ENCODE results near the gene SERINC2. TPM values are rescaled to one million over a fixed set of nuclear protein-coding genes. Genes with fewer than 3 reads are reported as not detected.

Gene SERINC2
- under 1 TPM in 1 of 2 donors, not detected in 1; 0.32 TPM for total RNA-seq
- total RNA-seq, result 0.23 to 1.0 reads per million in 2 donors

DNA sequence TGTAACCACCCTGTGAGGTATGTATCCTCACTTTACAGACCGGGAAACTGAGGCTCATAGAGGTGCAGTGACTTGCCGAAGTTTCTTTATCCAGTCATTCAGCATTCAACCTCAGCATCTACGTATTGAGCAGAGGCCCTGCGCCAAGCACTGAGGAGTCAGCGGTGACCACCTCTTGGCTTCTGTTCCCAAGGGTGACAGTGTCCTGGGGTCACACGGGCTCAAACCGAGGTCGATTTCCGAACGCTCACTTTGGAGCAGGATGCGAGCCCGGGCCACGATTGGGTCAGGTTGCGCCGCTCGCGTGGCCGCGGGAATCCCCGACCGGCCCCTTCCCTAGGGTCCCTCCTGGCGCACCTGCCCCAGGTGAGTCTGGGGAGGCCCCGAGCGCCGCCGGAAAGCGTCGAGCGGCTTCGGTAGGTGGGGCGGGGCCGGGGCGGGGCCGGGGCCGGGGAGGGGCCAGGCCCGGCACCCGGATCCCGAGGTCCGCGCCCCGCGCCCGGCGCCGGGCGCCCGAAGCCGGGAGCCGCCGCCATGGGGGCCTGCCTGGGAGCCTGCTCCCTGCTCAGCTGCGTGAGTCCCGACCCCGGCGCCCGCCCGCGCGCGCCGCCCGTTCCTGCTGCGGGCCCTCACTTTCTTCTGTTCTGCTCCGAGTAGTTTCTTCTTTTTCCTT is at the start of gene SERINC2:
Gene SERINC2 (plus strand): TSS at position 482 of the 673 bp plus-strand sequence. CDS start 53 bp downstream, at position 535.
- peaks cover 7% of the 10 kb centered on the region for H3K36me3 Mint-ChIP-seq (ENCODE audit: low read depth)
- peak within 1 kb of the TSS; percentile 98 for H3K4me3 Mint-ChIP-seq
- peaks cover 8% of the 10 kb centered on the region for H3K4me1 Mint-ChIP-seq
- H3K9me3 ChIP-seq (ENCODE audit: control insufficient read depth, low read length, poor library complexity, severe bottlenecking), result no peaks in the 10 kb centered on the region
- DNase-seq (peak in 1 of 3 donors; percentile 11), ATAC-seq (peak; percentile 80)
- peak within 1 kb of the TSS; percentile 21 for H3K27ac Mint-ChIP-seq
- H3K27me3 Mint-ChIP-seq, result peaks cover 86% of the 10 kb centered on the region

GRCh38 chr1:31364561-31365250 is 48.3 kb upstream of the SERINC2 start:
- H3K9me3 ChIP-seq (ENCODE audit: control insufficient read depth, low read length, poor library complexity, severe bottlenecking), result no peaks in the 10 kb centered on the region
- Mint-ChIP-seq H3K4me3 (no peak overlapping the region), H3K27ac (no peak overlapping the region), H3K27me3 (no peaks in the 10 kb centered on the region), H3K36me3 (ENCODE audit: low read depth) (peaks cover 7% of the 10 kb centered on the region), H3K4me1 (peaks cover 2% of the 10 kb centered on the region)
- ATAC-seq (no peak), DNase-seq (no peak)

DNA sequence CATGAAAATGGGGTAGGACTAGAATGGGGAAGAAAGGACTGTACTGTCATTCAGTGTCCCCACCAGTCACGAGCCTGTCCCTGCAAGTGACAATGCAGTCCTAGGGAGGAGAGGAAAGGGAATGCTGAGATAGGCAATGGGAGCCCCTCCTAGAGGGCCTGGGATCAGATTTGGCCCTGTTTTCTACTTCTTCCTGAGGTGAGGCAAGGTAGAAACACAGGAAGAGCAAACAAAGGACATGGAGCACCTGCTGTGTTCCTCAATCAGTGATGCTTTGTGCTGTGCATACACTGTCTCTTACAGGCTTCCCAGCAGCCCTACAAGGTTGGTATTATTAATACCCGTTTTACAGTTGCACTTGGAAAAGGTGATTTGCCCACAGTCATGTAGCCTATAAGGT is 46.2 kb upstream of the SERINC2 start:
- Mint-ChIP-seq H3K27ac (no peak overlapping the region), H3K36me3 (ENCODE audit: low read depth) (peaks cover 3% of the 10 kb centered on the region), H3K27me3 (no peaks in the 10 kb centered on the region), H3K4me1 (no peaks in the 10 kb centered on the region), H3K4me3 (no peak overlapping the region)
- no peaks in the 10 kb centered on the region for H3K9me3 ChIP-seq (ENCODE audit: control insufficient read depth, low read length, poor library complexity, severe bottlenecking)
- DNase-seq, result no peak
- no peak for ATAC-seq

GRCh38 chr1:31368611-31369107 is 44.4 kb upstream of the SERINC2 start:
- H3K9me3 ChIP-seq (ENCODE audit: control insufficient read depth, low read length, poor library complexity, severe bottlenecking), result no peaks in the 10 kb centered on the region
- Mint-ChIP-seq H3K27ac (no peak overlapping the region), H3K36me3 (ENCODE audit: low read depth) (peaks cover 3% of the 10 kb centered on the region), H3K27me3 (peaks cover 11% of the 10 kb centered on the region), H3K4me3 (no peak overlapping the region), H3K4me1 (peaks cover 16% of the 10 kb centered on the region)
- no peak for ATAC-seq
- no peak for DNase-seq

DNA sequence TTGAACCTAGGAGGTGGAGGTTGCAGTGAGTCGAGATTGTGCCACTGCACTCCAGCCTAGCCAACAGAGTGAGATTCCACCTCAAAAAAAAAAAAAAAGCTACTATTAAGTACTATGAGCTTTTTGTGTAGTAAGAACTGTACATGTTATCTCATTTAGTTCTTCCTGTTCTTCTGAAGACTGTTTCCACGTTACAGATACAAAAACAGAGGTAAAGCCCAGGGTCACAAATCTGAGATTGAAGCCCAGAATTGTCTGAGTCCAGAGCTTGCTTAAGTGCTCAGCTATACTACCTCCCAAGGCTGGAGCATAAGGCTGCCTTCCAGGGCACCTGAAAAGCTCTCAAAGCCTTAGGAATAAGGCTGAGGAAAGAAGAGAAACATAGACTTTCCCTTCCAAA is 43.0 kb upstream of the SERINC2 start:
- peaks cover 18% of the 10 kb centered on the region for H3K4me1 Mint-ChIP-seq
- H3K27me3 Mint-ChIP-seq, result peaks cover 11% of the 10 kb centered on the region
- ATAC-seq (no peak), DNase-seq (no peak)
- H3K36me3 Mint-ChIP-seq (ENCODE audit: low read depth), result no peaks in the 10 kb centered on the region
- no peak overlapping the region for H3K27ac Mint-ChIP-seq
- H3K9me3 ChIP-seq (ENCODE audit: control insufficient read depth, low read length, poor library complexity, severe bottlenecking), result no peaks in the 10 kb centered on the region
- H3K4me3 Mint-ChIP-seq, result no peak overlapping the region

GRCh38 chr1:31370565-31370964 is 42.4 kb upstream of the SERINC2 start:
- H3K4me1 Mint-ChIP-seq, result peaks cover 18% of the 10 kb centered on the region
- H3K27ac Mint-ChIP-seq, result no peak overlapping the region
- H3K4me3 Mint-ChIP-seq, result no peak overlapping the region
- H3K9me3 ChIP-seq (ENCODE audit: control insufficient read depth, low read length, poor library complexity, severe bottlenecking), result no peaks in the 10 kb centered on the region
- no peak for DNase-seq
- no peaks in the 10 kb centered on the region for H3K36me3 Mint-ChIP-seq (ENCODE audit: low read depth)
- ATAC-seq, result no peak
- peaks cover 11% of the 10 kb centered on the region for H3K27me3 Mint-ChIP-seq

DNA sequence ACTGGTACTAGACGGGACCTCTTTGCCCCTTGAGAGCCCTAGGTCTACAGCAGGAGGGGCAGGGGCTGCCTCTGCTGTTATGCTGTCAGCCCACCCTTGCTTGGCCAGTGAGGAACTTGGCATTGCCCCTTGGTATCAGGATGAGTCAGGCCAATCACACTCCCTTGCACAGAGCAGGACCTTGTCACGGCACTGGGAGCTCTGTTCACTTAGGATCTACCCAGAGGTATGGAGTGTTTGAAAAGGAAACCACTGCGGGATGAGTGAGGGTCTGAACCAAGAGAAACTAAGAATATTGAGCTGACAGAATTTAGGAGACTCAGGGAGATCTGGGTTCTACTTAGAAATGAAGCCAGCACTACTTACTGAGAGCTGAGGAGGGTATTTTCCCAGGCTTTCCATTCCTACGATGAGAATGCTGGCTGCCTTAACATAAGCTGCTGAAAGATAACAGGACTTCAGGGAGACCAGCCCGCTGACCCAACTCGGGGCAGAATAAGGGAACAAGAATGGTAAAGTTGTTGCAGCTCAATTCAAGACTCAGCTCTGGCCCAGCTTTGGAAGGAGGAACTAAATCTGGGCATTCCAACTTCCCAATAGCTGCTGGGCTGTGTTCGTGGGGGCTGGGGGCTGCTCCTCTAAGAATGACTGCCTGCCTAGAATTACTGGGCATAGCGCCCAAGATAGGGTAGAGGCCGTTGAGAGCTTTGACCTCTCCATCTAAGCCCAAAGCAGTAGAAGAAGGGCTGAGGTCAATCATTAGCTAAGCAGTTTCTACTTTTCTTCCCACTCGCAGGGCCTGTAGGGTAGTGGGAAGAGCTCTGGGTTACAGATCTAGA is 41.7 kb upstream of the SERINC2 start:
- H3K4me1 Mint-ChIP-seq, result peaks cover 18% of the 10 kb centered on the region
- H3K4me3 Mint-ChIP-seq, result no peak overlapping the region
- DNase-seq, result no peak
- no peaks in the 10 kb centered on the region for H3K9me3 ChIP-seq (ENCODE audit: control insufficient read depth, low read length, poor library complexity, severe bottlenecking)
- H3K36me3 Mint-ChIP-seq (ENCODE audit: low read depth), result no peaks in the 10 kb centered on the region
- peaks cover 11% of the 10 kb centered on the region for H3K27me3 Mint-ChIP-seq
- peak overlapping the region; percentile 72 for H3K27ac Mint-ChIP-seq
- ATAC-seq, result no peak

DNA sequence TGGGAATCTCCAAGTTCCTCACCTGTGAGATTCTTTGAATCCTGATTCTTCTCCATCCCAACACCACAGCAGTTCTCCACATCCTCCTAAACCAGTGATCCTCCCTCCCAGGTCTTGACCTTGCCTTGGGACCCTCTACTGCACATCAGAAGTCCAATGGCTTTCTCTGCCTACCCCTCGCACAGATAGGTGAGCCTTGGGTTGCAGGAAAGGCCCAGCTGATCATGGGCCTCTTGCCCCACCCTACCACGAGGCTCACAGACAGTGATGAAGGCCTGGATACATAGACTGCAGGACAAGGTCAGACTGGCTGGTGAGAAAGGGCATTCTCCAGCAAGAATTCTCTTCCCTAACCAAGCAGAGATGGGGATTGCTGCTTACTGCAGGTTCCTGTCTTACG is 41.0 kb upstream of the SERINC2 start:
- Mint-ChIP-seq H3K27me3 (peaks cover 11% of the 10 kb centered on the region), H3K36me3 (ENCODE audit: low read depth) (no peaks in the 10 kb centered on the region), H3K27ac (peak overlapping the region; percentile 72), H3K4me1 (peaks cover 21% of the 10 kb centered on the region), H3K4me3 (peak overlapping the region; percentile 91)
- DNase-seq, result no peak
- no peak for ATAC-seq
- no peaks in the 10 kb centered on the region for H3K9me3 ChIP-seq (ENCODE audit: control insufficient read depth, low read length, poor library complexity, severe bottlenecking)

DNA sequence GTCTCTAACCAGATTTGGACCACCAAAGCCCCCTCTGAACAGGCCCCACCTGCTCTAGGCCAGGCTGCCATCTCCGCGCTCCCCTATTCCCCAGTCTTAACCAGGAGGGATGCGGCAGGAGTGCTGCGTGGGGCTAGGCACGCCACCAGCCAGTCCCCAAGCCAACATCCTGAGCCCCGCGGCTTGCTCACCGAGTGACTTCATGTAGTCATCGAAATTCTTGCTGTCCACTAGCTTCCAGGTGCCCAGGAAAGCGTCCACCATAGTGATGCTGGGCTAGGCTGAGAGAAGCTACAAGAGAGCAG is 40.3 kb upstream of the SERINC2 start:
- Mint-ChIP-seq H3K27me3 (peaks cover 11% of the 10 kb centered on the region), H3K36me3 (ENCODE audit: low read depth) (no peaks in the 10 kb centered on the region), H3K27ac (peak overlapping the region; percentile 72), H3K4me3 (peak overlapping the region; percentile 91), H3K4me1 (peaks cover 21% of the 10 kb centered on the region)
- no peaks in the 10 kb centered on the region for H3K9me3 ChIP-seq (ENCODE audit: control insufficient read depth, low read length, poor library complexity, severe bottlenecking)
- ATAC-seq (no peak), DNase-seq (no peak)

- Mint-ChIP-seq H3K27me3 (peaks cover 14% of the 10 kb centered on the region), H3K4me3 (peak within 1 kb of the TSS; percentile 91), H3K4me1 (peaks cover 21% of the 10 kb centered on the region), H3K36me3 (ENCODE audit: low read depth) (no peaks in the 10 kb centered on the region), H3K27ac (peak within 1 kb of the TSS; percentile 72)
- no peaks in the 10 kb centered on the region for H3K9me3 ChIP-seq (ENCODE audit: control insufficient read depth, low read length, poor library complexity, severe bottlenecking)
- ATAC-seq (peak; percentile 57), DNase-seq (no peak)
Observed at GRCh38 chr1:31373056-31373896, 39.7 kb upstream of the SERINC2 start, which contains the start of gene FABP3. FABP3 (minus strand) TSS chr1:31373076; CDS start chr1:31373014, 62 bp downstream.

GRCh38 chr1:31373897-31374486 is 39.0 kb upstream of the SERINC2 start:
- peak overlapping the region; percentile 91 for H3K4me3 Mint-ChIP-seq
- no peak overlapping the region for H3K27ac Mint-ChIP-seq
- H3K4me1 Mint-ChIP-seq, result peaks cover 21% of the 10 kb centered on the region
- DNase-seq (no peak), ATAC-seq (peak; percentile 35)
- H3K27me3 Mint-ChIP-seq, result peaks cover 21% of the 10 kb centered on the region
- peaks cover 2% of the 10 kb centered on the region for H3K36me3 Mint-ChIP-seq (ENCODE audit: low read depth)
- H3K9me3 ChIP-seq (ENCODE audit: control insufficient read depth, low read length, poor library complexity, severe bottlenecking), result no peaks in the 10 kb centered on the region

- ATAC-seq (no peak), DNase-seq (no peak)
- peaks cover 21% of the 10 kb centered on the region for H3K4me1 Mint-ChIP-seq
- peaks cover 25% of the 10 kb centered on the region for H3K27me3 Mint-ChIP-seq
- peaks cover 2% of the 10 kb centered on the region for H3K36me3 Mint-ChIP-seq (ENCODE audit: low read depth)
- H3K27ac Mint-ChIP-seq, result no peak overlapping the region
- H3K4me3 Mint-ChIP-seq, result peak overlapping the region; percentile 91
- H3K9me3 ChIP-seq (ENCODE audit: control insufficient read depth, low read length, poor library complexity, severe bottlenecking), result no peaks in the 10 kb centered on the region
Observed at GRCh38 chr1:31374511-31375196, 38.4 kb upstream of the SERINC2 start.

Data from T-helper 17 cell (primary cell).